NT2/D1 (cell line): ENCODE measurements around the gene HMX1.

Experiments used
- DNase-seq: peaks from one replicate; pipeline ENCODE4 v3.0.0-alpha.2; 2011; ENCODE audit warnings: low read depth, low spot score
- H3K27me3 ChIP-seq: 2 replicates; pipeline ENCODE4 v1.6.0; 2011; ENCODE audit warnings: mild to moderate bottlenecking; ENCODE audit not compliant: insufficient read length, insufficient read depth
- H3K36me3 ChIP-seq: 2 replicates; pipeline ENCODE4 v1.6.1; 2011; ENCODE audit warnings: mild to moderate bottlenecking, low read length, mixed read lengths; ENCODE audit not compliant: insufficient read depth, insufficient read length
- H3K4me1 ChIP-seq: 2 replicates; pipeline ENCODE4 v1.5.1; 2011; ENCODE audit not compliant: insufficient read depth, insufficient read length
- H3K4me3 ChIP-seq: 2 replicates; pipeline ENCODE4 v1.5.1; 2011; ENCODE audit warnings: low read depth; ENCODE audit not compliant: insufficient read length
- H3K9ac ChIP-seq: 2 replicates; pipeline ENCODE4 v1.6.0; 2011; ENCODE audit warnings: low read depth; ENCODE audit not compliant: insufficient read length
- H3K9me3 ChIP-seq: 2 replicates; pipeline ENCODE4 v1.5.1; 2011; ENCODE audit warnings: mild to moderate bottlenecking, low read length; ENCODE audit not compliant: insufficient read depth
- SUZ12 ChIP-seq: IDR thresholded peaks from 2 replicates; pipeline ENCODE4 v1.6.1; 2011; ENCODE audit not compliant: insufficient read length, insufficient read depth; ENCODE audit errors: extremely low read depth
- YY1 ChIP-seq: IDR thresholded peaks from 2 replicates; pipeline ENCODE4 v1.6.1; 2011; ENCODE audit not compliant: insufficient read length, insufficient read depth
- ZNF274 ChIP-seq: IDR thresholded peaks from 2 replicates; pipeline ENCODE4 v1.6.1; 2011; ENCODE audit warnings: mild to moderate bottlenecking, low read depth, low read length

Gene HMX1

DNA sequence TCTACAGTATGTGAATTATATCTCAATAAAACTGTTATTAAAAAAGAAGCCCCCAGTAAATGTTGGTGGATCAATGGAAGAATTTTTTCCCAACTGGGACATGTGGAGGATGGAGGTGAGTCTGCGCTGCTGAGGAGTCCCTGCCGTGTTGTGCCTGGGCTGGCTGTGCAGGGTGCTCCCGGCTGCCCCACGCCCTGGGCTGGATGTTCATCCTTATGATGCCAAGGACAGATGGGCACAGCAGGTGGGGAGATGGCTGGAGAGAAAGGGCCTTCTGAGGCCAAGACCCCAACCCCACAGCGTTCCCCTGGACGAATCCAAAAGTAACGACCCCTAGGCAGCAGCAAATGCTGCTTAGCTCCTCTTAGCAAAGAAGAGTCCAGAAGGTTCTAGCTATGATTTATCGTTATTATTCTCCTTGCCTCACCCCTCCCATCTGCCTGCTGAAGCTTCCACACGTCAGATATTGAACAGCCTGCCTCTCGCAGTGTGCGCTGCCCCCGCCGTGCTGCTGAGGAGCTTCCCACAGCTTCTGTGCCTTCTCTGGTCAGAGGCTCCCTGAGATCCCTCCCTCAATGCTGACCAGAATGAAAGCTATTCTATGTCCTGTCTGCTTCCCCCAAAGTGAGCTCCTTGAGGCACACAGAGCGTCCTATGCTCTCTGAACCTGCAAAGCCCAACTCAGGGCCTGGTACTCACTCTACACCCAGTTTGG, 26.5 kb downstream of the HMX1 start:
- Histone ChIP-seq H3K4me3 (no peak overlapping the region), H3K9ac (no peak overlapping the region), H3K27me3 (peaks cover 10% of the 10 kb centered on the region), H3K9me3 (peaks cover 21% of the 10 kb centered on the region), H3K4me1 (peaks cover 28% of the 10 kb centered on the region), H3K36me3 (no peaks in the 10 kb centered on the region)
- TF ChIP-seq SUZ12 (no peak), YY1 (no peak), ZNF274 (no peak)
- no peak for DNase-seq

DNA sequence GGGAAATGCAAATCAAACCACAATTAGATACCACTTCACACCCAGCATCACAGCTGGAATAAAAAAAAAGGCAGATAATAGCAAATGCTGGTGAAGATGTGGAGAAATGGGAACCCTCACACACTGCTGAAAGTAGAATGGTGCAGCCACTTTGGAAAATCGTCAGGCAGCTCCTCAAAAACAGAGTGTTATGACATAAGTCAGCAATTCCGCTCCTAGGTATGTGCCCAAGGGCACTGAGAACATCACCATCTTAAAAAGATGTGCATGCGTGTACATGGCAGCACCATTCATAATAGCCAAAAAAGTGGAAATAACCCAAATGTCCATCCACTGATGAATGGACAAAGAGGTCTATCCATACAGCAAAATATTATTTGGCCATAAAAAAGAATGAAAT, 28.0 kb downstream of the HMX1 start:
- TF ChIP-seq ZNF274 (no peak), YY1 (no peak), SUZ12 (no peak)
- Histone ChIP-seq H3K36me3 (no peaks in the 10 kb centered on the region), H3K4me1 (peaks cover 33% of the 10 kb centered on the region), H3K27me3 (peaks cover 5% of the 10 kb centered on the region), H3K9ac (no peak overlapping the region), H3K4me3 (no peak overlapping the region), H3K9me3 (peaks cover 21% of the 10 kb centered on the region)
- DNase-seq = no peak

DNA sequence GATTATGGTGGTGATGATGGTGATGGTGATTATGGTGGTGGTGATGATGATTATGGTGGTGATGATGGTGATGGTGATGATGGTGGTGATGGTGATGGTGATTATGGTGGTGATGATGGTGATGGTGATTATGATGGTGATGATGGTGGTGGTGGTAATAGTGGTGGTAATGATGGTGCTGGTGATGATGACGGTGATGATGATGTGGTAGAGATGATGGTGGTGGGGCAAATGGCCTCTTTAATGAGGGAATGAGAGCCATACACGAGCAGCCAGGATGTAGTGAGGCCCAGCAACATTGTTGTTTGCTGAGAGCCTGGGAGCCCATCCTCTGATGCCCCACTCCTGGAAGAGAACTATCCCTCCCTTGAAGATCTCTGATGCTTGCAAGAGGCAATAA, 29.0 kb downstream of the HMX1 start:
- H3K9me3 ChIP-seq = peaks cover 21% of the 10 kb centered on the region
- H3K4me3 ChIP-seq = no peak overlapping the region
- no peaks in the 10 kb centered on the region for H3K36me3 ChIP-seq
- H3K9ac ChIP-seq = no peak overlapping the region
- peaks cover 3% of the 10 kb centered on the region for H3K27me3 ChIP-seq
- no peak for DNase-seq
- TF ChIP-seq SUZ12 (no peak), ZNF274 (no peak), YY1 (no peak)
- H3K4me1 ChIP-seq = peaks cover 31% of the 10 kb centered on the region

DNA sequence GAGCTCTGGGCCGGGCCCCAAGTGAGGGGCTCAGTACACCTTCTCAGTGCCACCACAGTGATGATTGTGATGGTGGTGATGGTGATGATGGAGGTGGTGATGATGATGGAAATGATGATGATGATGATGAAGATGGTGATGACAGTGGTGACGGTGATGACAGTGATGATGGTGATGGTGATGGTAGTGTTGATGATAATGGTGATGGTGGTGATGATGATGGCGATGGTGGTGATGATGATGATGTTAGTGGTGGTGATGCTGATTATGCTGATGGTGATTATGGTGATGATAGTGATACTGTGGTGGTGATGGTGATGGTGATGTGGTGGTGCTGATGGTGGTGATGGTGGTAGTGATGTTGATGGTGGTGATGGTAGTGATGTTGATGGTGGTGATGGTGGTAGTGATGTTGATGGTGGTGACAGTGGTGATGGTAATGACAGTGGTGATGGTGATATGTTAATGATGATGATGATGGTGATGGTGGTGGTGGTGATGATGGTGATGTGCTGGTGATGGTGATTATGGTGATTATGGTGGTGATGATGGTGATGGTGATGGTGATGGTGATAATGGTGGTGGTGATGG, 29.9 kb downstream of the HMX1 start:
- no peak overlapping the region for H3K4me3 ChIP-seq
- no peak for DNase-seq
- H3K4me1 ChIP-seq = peaks cover 30% of the 10 kb centered on the region
- H3K9me3 ChIP-seq = peaks cover 21% of the 10 kb centered on the region
- no peaks in the 10 kb centered on the region for H3K36me3 ChIP-seq
- H3K9ac ChIP-seq = no peak overlapping the region
- TF ChIP-seq YY1 = no peak
- TF ChIP-seq ZNF274 = no peak
- TF ChIP-seq SUZ12 = no peak
- H3K27me3 ChIP-seq = peaks cover 3% of the 10 kb centered on the region

DNA sequence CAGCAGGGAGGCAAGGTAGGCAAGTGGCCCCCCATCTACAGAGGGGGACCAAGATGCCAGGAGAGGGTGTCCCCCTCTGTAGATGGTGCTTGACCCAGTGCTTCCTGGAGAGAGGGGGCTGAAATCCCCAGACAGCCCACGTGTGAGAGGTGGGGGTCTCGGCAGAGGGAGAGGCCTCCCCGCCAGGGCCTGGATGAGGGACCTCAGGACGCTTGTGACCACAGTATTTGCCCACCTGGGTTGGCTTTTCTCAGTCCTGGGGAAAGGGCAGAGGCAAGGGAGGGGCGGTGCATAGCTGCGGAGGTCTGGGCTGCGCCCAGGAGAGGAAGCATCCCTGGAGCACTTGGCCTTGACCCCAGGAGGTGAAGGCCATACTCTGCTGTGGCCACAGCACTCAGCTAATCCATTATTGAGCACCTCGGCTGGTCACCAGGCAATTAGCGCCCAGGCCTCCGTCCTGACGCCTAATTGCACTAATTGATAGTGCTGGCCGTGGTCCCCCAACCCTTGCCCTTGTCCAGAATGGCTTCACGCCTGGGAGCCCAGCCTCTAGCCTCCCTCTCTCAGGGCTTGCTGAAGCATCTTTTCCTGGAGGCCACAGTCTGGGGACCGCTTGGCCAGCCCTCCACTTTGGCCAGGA, 30.7 kb downstream of the HMX1 start:
- peaks cover 8% of the 10 kb centered on the region for H3K27me3 ChIP-seq
- H3K9me3 ChIP-seq = peaks cover 21% of the 10 kb centered on the region
- peaks cover 31% of the 10 kb centered on the region for H3K4me1 ChIP-seq
- H3K9ac ChIP-seq = no peak overlapping the region
- no peaks in the 10 kb centered on the region for H3K36me3 ChIP-seq
- no peak overlapping the region for H3K4me3 ChIP-seq
- no peak for DNase-seq
- TF ChIP-seq ZNF274 (no peak), YY1 (no peak), SUZ12 (no peak)

DNA sequence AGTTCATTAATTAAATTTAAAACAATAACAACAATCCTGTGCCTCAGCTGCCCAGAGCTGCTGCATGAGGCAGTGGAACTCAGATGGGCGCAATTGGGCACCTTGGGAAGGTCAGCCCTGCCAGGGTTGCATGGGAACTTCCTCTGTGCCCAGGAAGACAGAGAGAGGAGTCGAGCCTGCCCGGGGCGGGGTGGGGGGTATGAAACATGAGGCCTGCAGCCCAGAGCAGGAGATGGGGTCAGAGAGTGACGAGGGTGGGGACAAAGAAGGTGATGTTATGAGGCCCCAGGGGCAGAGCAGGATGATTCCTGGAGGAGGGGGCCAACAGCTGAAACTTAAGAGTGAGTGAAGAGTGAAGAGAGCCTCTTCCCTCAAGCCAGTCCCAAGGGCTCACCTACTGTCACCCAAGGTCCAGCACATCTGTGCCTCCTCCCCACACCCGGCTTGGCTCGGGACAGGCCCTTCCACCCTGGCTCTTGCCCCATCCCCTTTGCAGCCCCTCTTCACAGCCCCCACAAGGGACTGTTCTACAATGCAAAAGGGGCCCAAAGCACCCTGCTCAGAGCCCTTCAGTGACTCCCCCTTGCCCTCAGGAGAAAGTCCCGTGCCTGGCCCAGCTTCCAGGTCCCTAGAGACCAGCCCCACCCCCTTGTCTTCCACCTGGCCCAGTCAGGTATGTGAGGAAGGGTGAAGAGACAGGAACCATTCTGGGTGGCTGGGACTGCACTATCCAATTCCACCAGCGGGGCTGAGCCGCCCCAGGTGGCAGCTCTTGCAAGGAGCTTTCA, 31.4 kb downstream of the HMX1 start:
- no peak for DNase-seq
- no peak overlapping the region for H3K9ac ChIP-seq
- peaks cover 8% of the 10 kb centered on the region for H3K27me3 ChIP-seq
- no peak for TF ChIP-seq ZNF274
- TF ChIP-seq YY1 = no peak
- no peak for TF ChIP-seq SUZ12
- H3K4me1 ChIP-seq = peaks cover 32% of the 10 kb centered on the region
- H3K9me3 ChIP-seq = peaks cover 21% of the 10 kb centered on the region
- no peaks in the 10 kb centered on the region for H3K36me3 ChIP-seq
- no peak overlapping the region for H3K4me3 ChIP-seq

DNA sequence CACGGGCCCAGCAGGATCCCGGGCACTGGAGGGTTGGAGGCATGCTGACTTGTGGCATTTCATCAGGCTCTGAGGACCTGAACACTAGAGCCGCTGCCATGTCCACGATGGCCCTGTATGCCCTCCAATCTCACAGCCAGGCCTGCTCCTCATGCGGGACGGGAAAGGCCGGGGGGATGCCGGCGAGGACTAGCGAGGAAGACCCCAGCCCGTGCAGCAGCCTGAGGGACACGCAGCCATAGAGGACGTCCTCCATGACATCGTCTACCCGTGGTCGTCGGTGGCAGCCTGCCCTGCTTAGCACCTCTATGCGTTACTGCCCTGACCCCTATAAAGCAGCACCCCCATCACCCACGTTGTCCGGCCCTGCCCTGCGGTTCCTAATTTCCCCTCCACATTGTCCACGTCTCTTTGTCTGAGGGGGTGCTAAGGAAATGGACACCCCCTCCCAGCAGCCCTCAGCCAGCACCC, 32.6 kb downstream of the HMX1 start:
- Histone ChIP-seq H3K27me3 (peaks cover 8% of the 10 kb centered on the region), H3K36me3 (no peaks in the 10 kb centered on the region), H3K9ac (no peak overlapping the region), H3K9me3 (peaks cover 20% of the 10 kb centered on the region), H3K4me1 (peaks cover 39% of the 10 kb centered on the region), H3K4me3 (no peak overlapping the region)
- DNase-seq = no peak
- TF ChIP-seq YY1 (no peak), SUZ12 (no peak), ZNF274 (no peak)
